SK-N-SH treated with all-trans-retinoic acid at 6 μM for 48 hours (cell line): Measurements from ENCODE around the gene PLPPR4.

Experiments
- ARNTL ChIP-seq: fragments of 450-650 bp; formaldehyde crosslinking; IDR thresholded peaks from 2 replicates; pipeline ENCODE4 v1.5.0; 2020; ENCODE audit warnings: low read depth, mild to moderate bottlenecking, moderate library complexity, borderline replicate concordance
- CREB5 ChIP-seq: fragments of 250-450 bp; sonication (Bioruptor Pico); IDR thresholded peaks from 2 replicates; pipeline ENCODE4 v1.5.1; 2020; ENCODE audit warnings: low read depth, mild to moderate bottlenecking, moderate library complexity
- OSR1 ChIP-seq: fragments of 250-450 bp; sonication (Bioruptor Pico); IDR thresholded peaks from 2 replicates; pipeline ENCODE4 v1.8.0; 2022; ENCODE audit warnings: moderate library complexity, mild to moderate bottlenecking, inconsistent platforms
- RARB ChIP-seq: fragments of 250-450 bp; sonication (Bioruptor Pico); IDR thresholded peaks from 2 replicates; pipeline ENCODE4 v1.8.0; 2021; ENCODE audit warnings: mild to moderate bottlenecking, moderate library complexity
- ZFP3 ChIP-seq: fragments of 250-450 bp; sonication (Bioruptor Pico); IDR thresholded peaks from 2 replicates; pipeline ENCODE4 v1.5.0; 2020; ENCODE audit warnings: mild to moderate bottlenecking, moderate library complexity
- TF ChIP-seq, protein P1 (sequence below): fragments of 250-450 bp; sonication (Bioruptor Pico); IDR thresholded peaks from 2 replicates; pipeline ENCODE4 v1.8.0; 2020; ENCODE audit warnings: mild to moderate bottlenecking, moderate library complexity, borderline replicate concordance

- TF ChIP-seq, protein P1, sequence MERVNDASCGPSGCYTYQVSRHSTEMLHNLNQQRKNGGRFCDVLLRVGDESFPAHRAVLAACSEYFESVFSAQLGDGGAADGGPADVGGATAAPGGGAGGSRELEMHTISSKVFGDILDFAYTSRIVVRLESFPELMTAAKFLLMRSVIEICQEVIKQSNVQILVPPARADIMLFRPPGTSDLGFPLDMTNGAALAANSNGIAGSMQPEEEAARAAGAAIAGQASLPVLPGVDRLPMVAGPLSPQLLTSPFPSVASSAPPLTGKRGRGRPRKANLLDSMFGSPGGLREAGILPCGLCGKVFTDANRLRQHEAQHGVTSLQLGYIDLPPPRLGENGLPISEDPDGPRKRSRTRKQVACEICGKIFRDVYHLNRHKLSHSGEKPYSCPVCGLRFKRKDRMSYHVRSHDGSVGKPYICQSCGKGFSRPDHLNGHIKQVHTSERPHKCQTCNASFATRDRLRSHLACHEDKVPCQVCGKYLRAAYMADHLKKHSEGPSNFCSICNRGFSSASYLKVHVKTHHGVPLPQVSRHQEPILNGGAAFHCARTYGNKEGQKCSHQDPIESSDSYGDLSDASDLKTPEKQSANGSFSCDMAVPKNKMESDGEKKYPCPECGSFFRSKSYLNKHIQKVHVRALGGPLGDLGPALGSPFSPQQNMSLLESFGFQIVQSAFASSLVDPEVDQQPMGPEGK (CRISPR knock-in tag), result no peak
- TF ChIP-seq ZFP3 (CRISPR knock-in tag), result no peak
- TF ChIP-seq RARB (CRISPR knock-in tag), result no peak
- TF ChIP-seq CREB5 (CRISPR knock-in tag), result no peak
- TF ChIP-seq ARNTL (CRISPR knock-in tag), result no peak
- TF ChIP-seq OSR1, result no peak
Measured at GRCh38 chr1:99292886-99293285, 28.6 kb downstream of the PLPPR4 start.
